ENCODE results near the gene NKAIN4. TPM values are rescaled to one million over a fixed set of nuclear protein-coding genes. Genes with fewer than 3 reads are reported as not detected.

NKAIN4 gene
- total RNA-seq, 1 donor from 2014 or later: 14.2 TPM

GRCh38 chr20:63287697-63288580, 33.7 kb upstream of the NKAIN4 start:
- DNase-seq: no peak

- DNase-seq: no peak
Measured at GRCh38 chr20:63286781-63287696, 32.8 kb upstream of the NKAIN4 start.

GRCh38 chr20:63285636-63286615, 31.7 kb upstream of the NKAIN4 start:
- DNase-seq: no peak

GRCh38 chr20:63284981-63285524, 30.8 kb upstream of the NKAIN4 start:
- DNase-seq: no peak

- no peak for DNase-seq
Measured at GRCh38 chr20:63284544-63284949, 30.3 kb upstream of the NKAIN4 start.

GRCh38 chr20:63284083-63284440, 29.8 kb upstream of the NKAIN4 start:
- no peak for DNase-seq

GRCh38 chr20:63283397-63284082, 29.3 kb upstream of the NKAIN4 start:
- DNase-seq: no peak

GRCh38 chr20:63282946-63283345, 28.7 kb upstream of the NKAIN4 start:
- DNase-seq: no peak

- no peak for DNase-seq
Measured at GRCh38 chr20:63281742-63282665, 27.7 kb upstream of the NKAIN4 start.

GRCh38 chr20:63280929-63281545, 26.8 kb upstream of the NKAIN4 start:
- no peak for DNase-seq

- DNase-seq: no peak
Measured at GRCh38 chr20:63280371-63280770, 26.1 kb upstream of the NKAIN4 start.

GRCh38 chr20:63279931-63280330, 25.7 kb upstream of the NKAIN4 start:
- DNase-seq: no peak

- DNase-seq: no peak
Measured at GRCh38 chr20:63278661-63279060, 24.4 kb upstream of the NKAIN4 start.

GRCh38 chr20:63277466-63278272, 23.4 kb upstream of the NKAIN4 start:
- DNase-seq: no peak

GRCh38 chr20:63276956-63277355, 22.7 kb upstream of the NKAIN4 start:
- DNase-seq: no peak

GRCh38 chr20:63275825-63276224, 21.6 kb upstream of the NKAIN4 start:
- DNase-seq: no peak

GRCh38 chr20:63274381-63275228, 20.3 kb upstream of the NKAIN4 start:
- DNase-seq: no peak
